Peyer's patch (tissue), 4 donors: ENCODE results near the gene AK6. TPM values are rescaled to one million over a fixed set of nuclear protein-coding genes. Genes with fewer than 3 reads are reported as not detected.
"Not testable (repeated sequence)": the region's sequence is repeated elsewhere in the genome, so short reads cannot be mapped to it uniquely, and the experiment has no call there.

Source experiments
- DNase-seq, 3 donors: peaks; one replicate each; pipeline ENCODE4 v3.0.0-alpha.2; 2017 to 2019
- H3K27ac ChIP-seq, 4 donors: fragments of 200-600 bp; sonication (generic); one replicate each; pipeline ENCODE4 v1.5.1; 2016 to 2019
- H3K27me3 ChIP-seq, 2 donors: fragments of 200-600 bp; sonication (generic); one replicate each; pipeline ENCODE4 v1.5.1; 2019
- H3K36me3 ChIP-seq, 3 donors: fragments of 200-600 bp; sonication (generic); one replicate each; pipeline ENCODE4 v1.5.1; 2016 to 2019
- H3K4me1 ChIP-seq, 4 donors: fragments of 200-600 bp; sonication (generic); one replicate each; pipeline ENCODE4 v1.5.1; 2016 to 2019
- H3K4me3 ChIP-seq, 4 donors: fragments of 200-600 bp; sonication (generic); 1 replicate in 3 of 4; 2 replicates in 1 of 4; pipeline ENCODE4 v1.5.1; 2016 to 2019; ENCODE audit warnings: mild to moderate bottlenecking in 1 of 4
- H3K9me3 ChIP-seq, 4 donors: fragments of 200-600 bp; sonication (generic); one replicate each; pipeline ENCODE4 v1.5.1; 2016 to 2019; ENCODE audit warnings: mild to moderate bottlenecking in 1 of 4
- CTCF ChIP-seq, 6 experiments: fragments of 450-650 bp in 4 of 6; fragments of 200-600 bp in 2 of 6; sonication (generic) in 1 of 6; IDR thresholded peaks; one replicate each; pipeline ENCODE4 v1.5.1; 2017 to 2019; ENCODE audit warnings: antibody characterized with exemption in 6 of 6, mild to moderate bottlenecking in 3 of 6, moderate library complexity in 1 of 6
- POLR2A ChIP-seq, 2 donors: fragments of 450-650 bp; IDR thresholded peaks; one replicate each; pipeline ENCODE4 v1.5.1; 2017; ENCODE audit warnings: antibody characterized with exemption in 2 of 2, mild to moderate bottlenecking in 2 of 2, moderate library complexity in 2 of 2
- total RNA-seq, 4 donors: library from RNA; depleted of rRNA; stranded (reverse); fragments of >200 nt; gene quantifications; one replicate each; pipeline ENCODE4 v1.1.0, GENCODE V29; 2016

The AK6 gene
- total RNA-seq, 4 donors from 2014 or later = 5.0 to 31.0 (median 10.9) TPM

GRCh38 chr5:69414885-69415583, 45.7 kb upstream of the AK6 start, which contains the start of gene MARVELD2:
MARVELD2 (plus strand) TSS chr5:69415116; CDS start chr5:69419386, 4,270 bp downstream.
- peaks cover 0 to 23% (median 0%) of the 10 kb centered on the region in 3 donors for H3K36me3 ChIP-seq
- H3K27ac ChIP-seq = peak within 1 kb of the TSS; percentile 14 to 96 (median 80)
- peak within 1 kb of the TSS; percentile 47 to 88 (median 66) for H3K4me3 ChIP-seq
- no peaks in the 10 kb centered on the region for H3K4me1 ChIP-seq
- H3K9me3 ChIP-seq = no peaks in the 10 kb centered on the region
- DNase-seq = peak; percentile 59 to 96 (median 94)
- no peaks in the 10 kb centered on the region for H3K27me3 ChIP-seq
- TF ChIP-seq POLR2A (IDR thresholded peaks at IDR 0.05) (peak; percentile 74 to 80), CTCF (IDR thresholded peaks at IDR 0.05) (peak in 4 of 6 experiments; percentile 37 to 85 (median 76))

GRCh38 chr5:69404659-69405330, 35.5 kb upstream of the AK6 start:
- Histone ChIP-seq H3K9me3 (no peaks in the 10 kb centered on the region), H3K4me1 (no peaks in the 10 kb centered on the region), H3K4me3 (no peak overlapping the region), H3K27ac (no peak overlapping the region), H3K36me3 (peaks cover 0 to 41% (median 0%) of the 10 kb centered on the region in 3 donors), H3K27me3 (no peaks in the 10 kb centered on the region)
- TF ChIP-seq POLR2A (IDR thresholded peaks at IDR 0.05) (no peak), CTCF (IDR thresholded peaks at IDR 0.05) (no peak)
- DNase-seq = no peak

GRCh38 chr5:69378376-69378775, 9.1 kb upstream of the AK6 start:
- Histone ChIP-seq H3K27me3 (no peaks in the 10 kb centered on the region), H3K27ac (no peak overlapping the region), H3K9me3 (no peaks in the 10 kb centered on the region), H3K4me3 (no peak overlapping the region), H3K36me3 (peaks cover 0 to 60% (median 0%) of the 10 kb centered on the region in 3 donors), H3K4me1 (no peaks in the 10 kb centered on the region)
- no peak for DNase-seq
- TF ChIP-seq POLR2A (IDR thresholded peaks at IDR 0.05) = no peak
- TF ChIP-seq CTCF (IDR thresholded peaks at IDR 0.05) = no peak

- Histone ChIP-seq H3K4me1 (peaks cover 0 to 16% (median 4%) of the 10 kb centered on the region in 4 donors), H3K36me3 (peaks cover 0 to 34% (median 0%) of the 10 kb centered on the region in 3 donors), H3K27ac (no peak overlapping the region), H3K27me3 (no peaks in the 10 kb centered on the region), H3K9me3 (no peaks in the 10 kb centered on the region), H3K4me3 (no peak overlapping the region)
- TF ChIP-seq CTCF (IDR thresholded peaks at IDR 0.05) (no peak), POLR2A (IDR thresholded peaks at IDR 0.05) (no peak)
- DNase-seq = no peak
Observed at GRCh38 chr5:69374911-69375446, 5.7 kb upstream of the AK6 start.

GRCh38 chr5:69372394-69372793, 3.1 kb upstream of the AK6 start:
- no peak for DNase-seq
- no peaks in the 10 kb centered on the region for H3K27me3 ChIP-seq
- no peak overlapping the region for H3K4me3 ChIP-seq
- H3K27ac ChIP-seq = no peak overlapping the region
- peaks cover 0 to 21% (median 0%) of the 10 kb centered on the region in 3 donors for H3K36me3 ChIP-seq
- H3K4me1 ChIP-seq = peaks cover 0 to 29% (median 6%) of the 10 kb centered on the region in 4 donors
- no peak for TF ChIP-seq POLR2A (IDR thresholded peaks at IDR 0.05)
- no peak for TF ChIP-seq CTCF (IDR thresholded peaks at IDR 0.05)
- no peaks in the 10 kb centered on the region for H3K9me3 ChIP-seq

- H3K9me3 ChIP-seq, DNase-seq, H3K27me3 ChIP-seq: not testable (repeated sequence)
- Histone ChIP-seq H3K27ac (peak overlapping the region in 3 of 4 donors; percentile 92 to 96 (median 94)), H3K4me3 (peak overlapping the region; percentile 76 to 85 (median 79)), H3K4me1 (peaks cover 0 to 29% (median 6%) of the 10 kb centered on the region in 4 donors), H3K36me3 (peaks cover 0 to 25% (median 0%) of the 10 kb centered on the region in 3 donors)
Observed at GRCh38 chr5:69370335-69370734, 1.0 kb upstream of the AK6 start.
